ENCODE measurements around the gene MED29.
A peak's percentile ranks its signal among the peaks of the same experiment; 100 is the strongest.

Gene MED29

DNA sequence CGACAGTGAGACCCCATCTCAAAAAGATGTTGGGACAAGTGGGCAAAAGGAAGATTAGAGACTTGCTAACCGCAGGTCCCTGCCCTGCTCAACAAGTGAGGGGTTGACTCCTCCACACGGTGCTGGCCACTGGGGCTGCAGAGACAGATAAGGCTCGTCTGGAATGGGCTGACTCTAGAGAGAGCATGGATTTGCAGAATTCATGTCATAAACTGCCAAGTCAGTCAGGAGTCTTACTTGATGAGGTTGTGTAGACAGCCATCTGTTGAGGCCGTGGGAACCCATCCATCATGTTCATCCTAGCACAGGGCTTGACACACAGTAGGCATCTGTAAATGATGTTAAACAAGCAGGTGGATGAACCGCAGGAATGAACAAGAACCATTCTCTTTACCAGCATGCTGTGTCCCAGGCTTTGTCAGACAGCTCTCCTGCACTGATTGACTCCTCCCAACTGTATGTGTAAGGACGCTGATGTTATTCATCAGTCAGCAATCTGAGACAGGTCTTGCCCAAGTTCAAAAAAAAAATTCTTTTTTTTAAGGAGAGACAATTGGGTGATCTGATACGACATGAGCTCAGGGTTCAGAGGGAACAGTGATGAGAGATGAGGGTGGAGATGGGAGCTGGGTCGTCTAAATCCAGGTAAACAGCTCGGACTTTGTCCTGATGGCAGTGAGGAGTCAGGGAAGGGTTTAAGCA is 9.1 kb upstream of the MED29 start:
- TF ChIP-seq CTCF (IDR thresholded peaks at IDR 0.05; ENCODE audit: poor library complexity, severe bottlenecking), result no peak

DNA sequence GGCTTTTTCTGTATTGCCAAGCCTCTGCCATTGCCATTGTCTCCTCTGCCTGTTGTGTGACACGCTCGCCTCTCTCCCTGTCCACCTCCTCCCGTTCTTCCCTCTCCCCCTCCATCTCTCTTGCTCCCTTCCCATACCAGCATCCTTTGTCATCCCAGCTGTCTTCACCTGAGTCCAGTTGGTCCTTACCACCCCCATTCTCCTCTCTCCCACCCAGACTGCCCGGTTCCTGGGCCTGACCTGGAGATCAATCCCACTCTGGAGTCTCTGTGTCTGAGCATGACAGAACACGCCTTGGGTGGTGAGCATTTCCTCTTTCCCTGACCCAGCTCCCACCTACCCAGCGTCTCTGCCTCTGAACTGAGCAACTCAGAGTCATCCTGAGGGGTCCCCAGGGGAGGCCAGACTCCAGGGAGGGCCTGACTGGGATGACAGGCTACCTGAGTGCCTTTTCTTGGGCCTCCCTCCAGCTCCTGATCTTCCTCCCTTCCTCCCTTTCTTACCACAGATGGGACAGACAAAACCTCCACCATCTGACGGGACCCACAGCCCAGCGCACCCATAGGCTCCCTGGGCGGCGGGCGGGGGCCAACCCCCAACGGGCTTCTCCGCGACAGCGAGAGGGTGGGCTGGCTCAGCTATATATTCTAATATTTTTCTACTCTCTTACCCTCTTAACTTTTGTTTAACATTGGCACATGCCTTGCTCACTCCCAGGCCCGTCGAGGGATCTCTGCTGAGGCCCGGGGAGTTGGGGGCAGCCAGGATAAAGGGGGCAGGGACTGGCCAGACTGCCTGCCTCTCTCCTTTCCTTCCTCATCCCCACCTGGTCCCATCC is 8.0 kb upstream of the MED29 start:
- Histone ChIP-seq H3K4me1 (ENCODE audit: insufficient read depth, poor library complexity, severe bottlenecking) (no peaks in the 10 kb centered on the region), H3K27me3 (ENCODE audit: insufficient read depth, poor library complexity, severe bottlenecking) (no peaks in the 10 kb centered on the region), H3K27ac (ENCODE audit: poor library complexity, severe bottlenecking) (no peak overlapping the region), H3K36me3 (ENCODE audit: low read depth) (peaks cover 73% of the 10 kb centered on the region), H3K9me3 (ENCODE audit: severe bottlenecking) (no peaks in the 10 kb centered on the region), H3K4me3 (ENCODE audit: severe bottlenecking) (no peak overlapping the region)
- no peak for TF ChIP-seq CTCF (IDR thresholded peaks at IDR 0.05; ENCODE audit: poor library complexity, severe bottlenecking)
- DNase-seq (ENCODE audit: low spot score) (no peak), ATAC-seq (ENCODE audit: low read depth) (no peak)

More for the DNA sequence above, 9.1 kb upstream of the MED29 start:
- no peaks in the 10 kb centered on the region for H3K4me1 ChIP-seq (ENCODE audit: insufficient read depth, poor library complexity, severe bottlenecking)
- H3K9me3 ChIP-seq (ENCODE audit: severe bottlenecking), result no peaks in the 10 kb centered on the region
- no peak overlapping the region for H3K27ac ChIP-seq (ENCODE audit: poor library complexity, severe bottlenecking)
- DNase-seq (ENCODE audit: low spot score) (no peak), ATAC-seq (ENCODE audit: low read depth) (peak; percentile 65)
- no peaks in the 10 kb centered on the region for H3K27me3 ChIP-seq (ENCODE audit: insufficient read depth, poor library complexity, severe bottlenecking)
- H3K4me3 ChIP-seq (ENCODE audit: severe bottlenecking), result no peak overlapping the region
- peaks cover 73% of the 10 kb centered on the region for H3K36me3 ChIP-seq (ENCODE audit: low read depth)

DNA sequence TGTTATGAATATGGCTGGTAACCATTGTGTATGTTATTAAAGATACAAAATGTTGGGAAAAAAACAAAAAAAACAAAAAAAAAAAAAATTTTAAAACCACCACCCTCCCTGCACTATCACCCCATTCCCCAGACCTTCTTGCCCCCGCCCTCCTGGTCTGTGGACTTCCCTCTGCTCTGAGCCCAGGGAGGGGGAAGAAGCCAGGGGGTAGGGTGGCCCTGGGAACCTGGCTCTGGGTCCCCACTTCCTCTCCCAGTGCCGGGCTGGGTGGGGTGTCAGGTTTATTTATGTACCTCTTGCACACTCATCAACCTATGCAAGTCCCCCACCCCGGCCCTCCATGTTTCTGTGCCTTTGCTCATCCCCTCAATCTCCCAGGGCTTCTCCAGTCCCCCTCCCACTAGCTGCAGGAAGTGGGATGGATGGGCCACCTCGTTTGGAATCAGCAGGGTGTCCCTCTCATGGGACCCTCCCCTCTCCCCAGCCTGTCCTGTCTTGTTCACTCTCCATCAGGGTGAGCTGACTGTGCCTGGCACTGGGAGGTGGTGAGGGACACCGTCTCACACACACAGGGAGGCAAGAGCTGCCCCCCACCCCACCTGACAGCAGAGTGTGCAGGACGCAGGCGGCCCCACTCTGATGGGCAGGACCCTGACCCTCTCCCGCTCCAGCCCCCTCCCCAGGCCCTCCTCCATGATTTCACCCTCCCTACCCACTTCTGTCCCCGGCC is 6.2 kb upstream of the MED29 start:
- Histone ChIP-seq H3K27me3 (ENCODE audit: insufficient read depth, poor library complexity, severe bottlenecking) (no peaks in the 10 kb centered on the region), H3K36me3 (ENCODE audit: low read depth) (peaks cover 77% of the 10 kb centered on the region), H3K9me3 (ENCODE audit: severe bottlenecking) (no peaks in the 10 kb centered on the region), H3K4me1 (ENCODE audit: insufficient read depth, poor library complexity, severe bottlenecking) (no peaks in the 10 kb centered on the region), H3K27ac (ENCODE audit: poor library complexity, severe bottlenecking) (no peak overlapping the region), H3K4me3 (ENCODE audit: severe bottlenecking) (no peak overlapping the region)
- no peak for DNase-seq (ENCODE audit: low spot score)
- no peak for ATAC-seq (ENCODE audit: low read depth)
- no peak for TF ChIP-seq CTCF (IDR thresholded peaks at IDR 0.05; ENCODE audit: poor library complexity, severe bottlenecking)

GRCh38 chr19:39385629-39386411 is 5.4 kb upstream of the MED29 start:
- TF ChIP-seq CTCF (IDR thresholded peaks at IDR 0.05; ENCODE audit: poor library complexity, severe bottlenecking), result no peak
- no peaks in the 10 kb centered on the region for H3K9me3 ChIP-seq (ENCODE audit: severe bottlenecking)
- no peak overlapping the region for H3K27ac ChIP-seq (ENCODE audit: poor library complexity, severe bottlenecking)
- no peak overlapping the region for H3K4me3 ChIP-seq (ENCODE audit: severe bottlenecking)
- no peak for DNase-seq (ENCODE audit: low spot score)
- peaks cover 71% of the 10 kb centered on the region for H3K36me3 ChIP-seq (ENCODE audit: low read depth)
- ATAC-seq (ENCODE audit: low read depth), result no peak
- H3K27me3 ChIP-seq (ENCODE audit: insufficient read depth, poor library complexity, severe bottlenecking), result no peaks in the 10 kb centered on the region
- no peaks in the 10 kb centered on the region for H3K4me1 ChIP-seq (ENCODE audit: insufficient read depth, poor library complexity, severe bottlenecking)
